WTC11 (cell line): Measurements from ENCODE around the gene CDC6. TPM values are rescaled to one million over a fixed set of nuclear protein-coding genes. Genes with fewer than 3 reads are reported as not detected.

ENCODE experiments used
- ATAC-seq: fragments of 200-7000 bp; cut with Tn5 transposase; 2 replicates; pipeline ENCODE4 v1.10.0; 2021; ENCODE audit warnings: mild to moderate bottlenecking, moderate library complexity
- CTCF ChIA-PET: fragments of 300-600 bp; sonication (Branson Sonifier 250); formaldehyde crosslinking; loops from one replicate; lab custom pipeline; 2021; ENCODE audit warnings: antibody characterized with exemption; lab: Charles Lee
- POLR2A ChIA-PET: fragments of 350-600 bp; sonication (Branson Sonifier 250); formaldehyde crosslinking; loops from one replicate; lab custom pipeline; 2021; ENCODE audit warnings: antibody characterized with exemption; lab: Charles Lee
- DNase-seq: peaks from one replicate; pipeline ENCODE4 v3.0.0; 2021; ENCODE audit warnings: low spot score
- H3K27ac Mint-ChIP-seq: 2 replicates; pipeline ENCODE4 v1.8.0; 2021; ENCODE audit warnings: mixed read lengths
- H3K27me3 Mint-ChIP-seq: 2 replicates; pipeline ENCODE4 v1.8.0; 2021; ENCODE audit warnings: low read depth, mild to moderate bottlenecking, moderate library complexity, mixed read lengths
- H3K36me3 Mint-ChIP-seq: 2 replicates; pipeline ENCODE4 v1.8.0; 2021; ENCODE audit warnings: mixed read lengths
- H3K4me1 Mint-ChIP-seq: 2 replicates; pipeline ENCODE4 v1.8.0; 2022; ENCODE audit warnings: mixed read lengths
- H3K4me3 Mint-ChIP-seq: 2 replicates; pipeline ENCODE4 v1.8.0; 2021; ENCODE audit warnings: mild to moderate bottlenecking, moderate library complexity, mixed read lengths
- H3K9me3 Mint-ChIP-seq: 2 replicates; pipeline ENCODE4 v1.8.0; 2021; ENCODE audit warnings: mixed read lengths
- AR ChIP-seq: fragments of 250-450 bp; sonication (Bioruptor Pico); IDR thresholded peaks from 2 replicates; pipeline ENCODE4 v1.9.0; 2021; ENCODE audit warnings: mild to moderate bottlenecking
- E2F5 ChIP-seq: sonication (generic); formaldehyde crosslinking; IDR thresholded peaks from 2 replicates; pipeline ENCODE4 v1.8.1; 2022; ENCODE audit warnings: mild to moderate bottlenecking, moderate library complexity, missing genetic modification reagents
- ERG ChIP-seq: fragments of 250-450 bp; sonication (Bioruptor Pico); IDR thresholded peaks from 2 replicates; pipeline ENCODE4 v1.8.0; 2021; ENCODE audit warnings: mild to moderate bottlenecking
- ESRRA ChIP-seq: sonication (generic); formaldehyde crosslinking; IDR thresholded peaks from 2 replicates; pipeline ENCODE4 v1.8.1; 2022; ENCODE audit warnings: mild to moderate bottlenecking, missing genetic modification reagents, borderline replicate concordance
- FOXK1 ChIP-seq: sonication (generic); formaldehyde crosslinking; IDR thresholded peaks from 2 replicates; pipeline ENCODE4 v1.8.0; 2022; ENCODE audit warnings: mild to moderate bottlenecking, moderate library complexity, missing genetic modification reagents
- FOXP1 ChIP-seq: sonication (generic); formaldehyde crosslinking; IDR thresholded peaks from 2 replicates; pipeline ENCODE4 v1.8.0; 2022; ENCODE audit warnings: missing genetic modification reagents, mild to moderate bottlenecking, moderate library complexity, borderline replicate concordance
- HMGA2 ChIP-seq: fragments of 250-450 bp; sonication (Bioruptor Pico); IDR thresholded peaks from 2 replicates; pipeline ENCODE4 v1.4.0; 2021; ENCODE audit warnings: mild to moderate bottlenecking, moderate library complexity
- HMGXB4 ChIP-seq: sonication (generic); formaldehyde crosslinking; IDR thresholded peaks from 2 replicates; pipeline ENCODE4 v1.8.1; 2023; ENCODE audit warnings: mild to moderate bottlenecking, moderate library complexity, missing genetic modification reagents
- IRF1 ChIP-seq: sonication (generic); formaldehyde crosslinking; IDR thresholded peaks from 2 replicates; pipeline ENCODE4 v1.8.0; 2023; ENCODE audit warnings: missing genetic modification reagents
- MXD4 ChIP-seq: fragments of 250-450 bp; sonication (Bioruptor Pico); IDR thresholded peaks from 2 replicates; pipeline ENCODE4 v1.8.0; 2021; ENCODE audit warnings: mild to moderate bottlenecking, moderate library complexity, borderline replicate concordance
- NFATC4 ChIP-seq: fragments of 250-450 bp; sonication (Bioruptor Pico); IDR thresholded peaks from 2 replicates; pipeline ENCODE4 v1.9.0; 2021; ENCODE audit warnings: mild to moderate bottlenecking
- NR2C2 ChIP-seq: sonication (generic); formaldehyde crosslinking; IDR thresholded peaks from 2 replicates; pipeline ENCODE4 v1.8.0; 2022; ENCODE audit warnings: mild to moderate bottlenecking, missing genetic modification reagents
- TCF7 ChIP-seq: sonication (generic); formaldehyde crosslinking; IDR thresholded peaks from 2 replicates; pipeline ENCODE4 v1.8.0; 2022; ENCODE audit warnings: mild to moderate bottlenecking, low read depth, missing genetic modification reagents, moderate library complexity
- ZNF281 ChIP-seq: sonication (generic); formaldehyde crosslinking; IDR thresholded peaks from 2 replicates; pipeline ENCODE4 v1.8.0; 2023; ENCODE audit warnings: mild to moderate bottlenecking, missing genetic modification reagents
- ZNF396 ChIP-seq: fragments of 250-450 bp; sonication (Bioruptor Pico); IDR thresholded peaks from 2 replicates; pipeline ENCODE4 v1.8.0; 2021; ENCODE audit warnings: mild to moderate bottlenecking, moderate library complexity, borderline replicate concordance
- total RNA-seq: library from RNA; stranded (reverse); gene quantifications from 3 replicates; pipeline ENCODE4 v1.2.3, GENCODE V29; 2021

Gene CDC6
- total RNA-seq, 1 experiment from 2014 or later: 125 TPM

GRCh38 chr17:40328386-40328766 is 40.7 kb downstream of the CDC6 start:
- Mint-ChIP-seq H3K27ac (no peak overlapping the region), H3K27me3 (no peaks in the 10 kb centered on the region; the same call in 1 of the 2 replicates), H3K4me1 (peaks cover 14% of the 10 kb centered on the region), H3K36me3 (peaks cover 8% of the 10 kb centered on the region), H3K9me3 (no peaks in the 10 kb centered on the region), H3K4me3 (no peak overlapping the region)
- CTCF ChIA-PET: interaction anchor here (3.2 kb wide), 1 partner anchor 26 kb away, joined by 22 read pairs; no protein-coding TSS in a partner anchor
- ATAC-seq: no peak
- POLR2A ChIA-PET: interaction anchor here (0.7 kb wide), 1 partner anchor 109 kb away, joined by 3 read pairs; no protein-coding TSS in a partner anchor
- no peak for DNase-seq
- TF ChIP-seq TCF7: no peak
- no peak for TF ChIP-seq HMGXB4 (CRISPR knock-in tag)
- TF ChIP-seq E2F5: no peak
- TF ChIP-seq ZNF396: no peak
- no peak for TF ChIP-seq ZNF281 (CRISPR knock-in tag)
- TF ChIP-seq NR2C2: no peak
- TF ChIP-seq IRF1 (CRISPR knock-in tag): no peak
- no peak for TF ChIP-seq AR
- no peak for TF ChIP-seq MXD4 (CRISPR knock-in tag)
- no peak for TF ChIP-seq HMGA2 (CRISPR knock-in tag)
- no peak for TF ChIP-seq FOXK1 (CRISPR knock-in tag)
- TF ChIP-seq ERG (CRISPR knock-in tag): no peak
- no peak for TF ChIP-seq NFATC4 (CRISPR knock-in tag)
- no peak for TF ChIP-seq ESRRA (CRISPR knock-in tag)
- TF ChIP-seq FOXP1: no peak
